ENCODE data around the gene TNFRSF14.
"Not testable (repeated sequence)": the region's sequence is repeated elsewhere in the genome, so short reads cannot be mapped to it uniquely, and the experiment has no call there.

TNFRSF14 gene

DNA sequence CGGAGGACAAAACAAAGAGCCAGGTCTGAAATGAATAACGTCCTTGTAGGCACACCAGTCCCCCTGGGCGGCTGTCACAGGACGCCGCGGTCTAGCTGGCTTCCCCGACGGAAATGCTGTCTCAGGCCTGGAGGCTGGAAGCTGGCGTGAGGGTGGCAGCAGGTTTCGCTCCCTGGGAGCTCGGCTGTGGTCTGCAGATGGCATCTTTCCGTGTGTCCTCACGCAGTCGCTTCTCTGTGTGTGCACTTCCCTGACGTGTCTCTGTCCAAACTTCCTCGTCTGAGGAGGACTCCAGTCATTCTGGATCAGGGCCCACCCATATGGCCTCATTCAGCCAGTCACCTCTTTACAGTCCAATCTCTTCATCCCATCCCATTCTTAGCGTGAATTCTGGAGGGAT lies 14.2 kb downstream of the TNFRSF14 start:
- DNase-seq, result no peak

DNA sequence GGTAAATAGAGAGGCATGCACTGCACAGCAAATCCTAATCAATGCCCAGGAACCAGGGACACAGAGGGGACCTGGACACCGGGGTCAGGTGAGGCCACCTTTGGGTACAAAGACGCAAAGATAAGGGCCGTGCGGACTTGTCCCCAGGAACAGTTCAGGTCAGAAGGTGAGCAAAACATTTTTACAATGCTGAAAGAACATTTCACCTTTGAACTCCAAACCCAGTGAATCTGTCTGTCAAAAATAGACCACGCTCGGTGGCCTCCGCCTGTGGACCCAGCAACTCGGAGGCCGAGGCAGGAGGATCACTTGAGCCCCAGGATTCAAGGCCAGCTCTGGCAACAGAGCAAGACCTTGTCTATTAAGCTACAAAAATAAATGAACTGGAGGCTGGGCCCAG lies 15.2 kb downstream of the TNFRSF14 start:
- no peak for DNase-seq

DNA sequence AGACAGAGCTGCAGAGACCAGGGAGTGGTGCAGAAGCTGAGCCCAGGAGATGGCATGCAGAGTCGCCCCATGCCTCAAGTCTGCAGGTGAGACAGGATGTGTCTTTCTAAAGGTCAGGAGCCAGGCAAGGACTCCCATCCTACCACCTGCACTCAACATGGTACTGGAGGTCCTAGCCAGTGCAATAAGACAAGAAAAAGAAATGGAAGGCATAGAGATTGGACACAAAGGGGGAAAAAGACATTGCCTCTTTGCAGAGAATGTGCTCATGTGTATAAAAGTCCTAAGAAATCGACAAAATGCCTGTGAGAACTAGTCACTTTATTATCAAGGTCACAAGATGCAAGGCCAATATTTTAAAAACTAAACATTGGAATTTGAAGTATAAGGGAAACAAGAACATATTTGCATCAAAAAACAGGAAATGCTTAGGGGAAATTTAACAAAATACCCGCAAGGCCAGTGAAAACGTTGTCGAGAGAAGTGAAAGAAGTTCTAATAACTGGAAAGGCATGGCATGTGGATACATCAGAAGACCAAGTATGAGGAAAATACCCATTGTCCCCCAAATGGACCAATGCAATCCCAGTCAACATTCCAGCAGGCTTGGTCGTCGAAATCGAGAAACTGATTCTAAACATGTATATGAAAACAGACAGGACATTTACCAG lies 17.2 kb downstream of the TNFRSF14 start:
- no peak for DNase-seq

DNA sequence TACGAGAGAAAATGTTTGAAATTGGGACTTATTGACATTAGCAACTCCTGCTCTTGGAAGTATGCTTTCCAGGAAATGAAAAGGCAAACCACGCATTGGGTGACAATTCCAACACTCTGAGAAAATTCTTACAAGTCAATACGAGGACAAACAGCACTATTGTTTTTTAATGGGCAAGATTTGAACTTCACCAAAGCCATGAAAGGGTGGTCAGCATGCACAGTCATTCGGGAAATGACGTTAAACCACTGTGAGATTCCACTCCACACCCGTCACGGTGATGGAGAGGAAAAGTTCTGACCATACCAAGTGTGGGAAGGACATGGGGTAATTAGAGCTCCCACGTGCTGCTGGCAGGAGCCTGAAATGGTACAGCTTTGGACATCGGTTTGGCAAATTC lies 18.2 kb downstream of the TNFRSF14 start:
- DNase-seq, result no peak

DNA sequence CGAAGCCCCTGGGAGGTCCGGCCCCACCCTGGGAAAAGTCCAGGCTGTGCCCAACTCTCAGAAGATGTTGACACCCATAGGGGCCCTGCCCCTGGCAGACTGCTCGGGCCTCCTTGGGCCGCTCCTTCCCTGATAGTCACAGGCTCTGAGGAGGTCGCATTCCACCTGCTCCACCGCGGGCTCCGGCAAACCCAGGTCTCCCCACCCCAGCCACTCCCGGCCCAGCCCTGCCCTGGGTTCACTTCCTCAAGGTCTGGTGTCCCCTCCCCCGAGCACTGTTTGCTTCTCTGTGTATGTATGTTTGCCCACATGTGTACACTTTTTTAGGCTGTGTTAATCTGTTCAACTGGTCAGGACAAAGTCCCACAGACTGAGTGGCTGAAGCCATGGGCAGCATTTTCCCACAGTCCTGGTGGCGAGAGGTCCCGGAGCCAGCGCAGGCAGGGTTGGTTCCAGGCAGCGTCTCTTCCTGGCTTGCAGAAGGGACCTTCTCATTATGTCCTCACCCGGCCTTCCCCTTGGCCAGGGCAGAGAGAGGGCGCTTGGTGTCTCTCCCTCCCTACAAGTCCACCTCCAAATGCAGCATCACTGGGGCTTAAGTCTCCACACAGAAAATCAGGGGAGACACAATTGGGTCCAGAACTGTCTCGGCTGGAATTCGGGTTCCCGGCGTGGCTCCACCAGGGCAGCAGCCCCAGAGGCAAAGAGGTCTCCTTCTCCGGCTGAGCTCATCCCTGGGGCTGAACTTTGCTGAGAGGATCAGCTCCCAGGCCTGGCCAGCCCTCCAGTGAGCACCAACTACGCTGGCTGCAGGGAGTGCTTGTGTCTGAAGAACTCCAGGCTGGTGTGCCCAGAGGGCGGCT lies 19.9 kb downstream of the TNFRSF14 start:
- DNase-seq, result no peak

DNA sequence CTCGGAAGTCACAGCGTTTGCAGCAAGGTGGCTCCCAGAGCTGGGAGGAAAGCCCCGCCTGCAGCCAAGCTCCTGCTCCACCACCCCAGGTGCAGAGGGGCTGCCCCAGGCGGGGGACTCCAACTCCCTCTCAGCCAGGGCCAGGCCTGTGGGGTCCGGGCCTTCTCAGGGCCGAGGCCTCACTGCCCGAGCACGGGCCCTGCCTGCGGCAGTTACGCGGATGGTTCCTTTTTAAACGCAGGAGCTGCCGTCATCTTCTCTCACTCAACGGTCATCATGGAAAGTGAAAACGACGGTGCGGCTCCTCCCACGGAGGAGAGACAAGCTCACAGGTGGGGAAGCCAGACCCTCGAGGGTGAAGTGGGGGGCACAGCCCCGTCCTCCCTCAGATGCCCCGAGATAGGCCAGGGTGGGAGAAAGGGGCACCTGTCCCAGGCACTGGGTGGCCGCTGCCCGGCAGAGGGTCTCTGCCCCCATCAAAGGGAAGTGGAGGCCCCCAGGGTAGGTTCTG lies 21.4 kb downstream of the TNFRSF14 start:
- DNase-seq, result not testable (repeated sequence)

DNA sequence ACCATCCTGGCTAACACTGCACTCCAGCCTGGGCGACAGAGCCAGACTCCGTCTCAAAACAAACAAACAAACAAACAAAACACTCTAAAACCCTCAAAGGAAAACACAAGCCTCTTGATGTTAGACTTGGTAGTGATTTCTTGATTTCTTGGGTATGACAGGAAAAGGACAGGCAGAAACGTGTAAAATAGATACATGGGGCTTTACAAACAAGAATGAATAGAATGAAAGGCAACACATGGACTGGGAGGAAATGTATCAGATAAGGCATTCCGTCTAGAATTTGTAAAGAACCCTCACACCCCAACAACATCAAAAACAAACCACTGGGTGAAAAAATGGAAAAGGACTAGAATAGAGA lies 22.6 kb downstream of the TNFRSF14 start:
- DNase-seq, result no peak

DNA sequence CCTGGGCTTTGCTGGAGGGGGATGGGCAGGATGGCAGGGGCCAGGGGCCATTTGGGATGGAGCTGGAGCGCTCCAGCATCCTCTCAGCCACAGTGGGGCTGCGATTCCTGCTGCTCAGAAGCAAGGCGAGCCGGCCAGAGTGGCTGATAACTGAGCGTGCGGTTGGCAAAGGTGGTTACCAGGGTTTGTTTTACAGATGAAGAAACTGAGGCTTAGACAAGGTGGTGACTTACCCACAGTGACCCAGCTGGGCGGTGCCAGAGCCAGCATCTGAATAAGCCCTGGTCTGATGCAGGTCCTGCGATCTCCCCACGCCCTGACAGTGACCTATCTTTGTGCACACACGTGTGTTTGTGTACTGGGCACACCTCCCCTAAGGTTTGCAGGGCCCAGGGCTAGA lies 24.5 kb downstream of the TNFRSF14 start:
- no peak for DNase-seq

DNA sequence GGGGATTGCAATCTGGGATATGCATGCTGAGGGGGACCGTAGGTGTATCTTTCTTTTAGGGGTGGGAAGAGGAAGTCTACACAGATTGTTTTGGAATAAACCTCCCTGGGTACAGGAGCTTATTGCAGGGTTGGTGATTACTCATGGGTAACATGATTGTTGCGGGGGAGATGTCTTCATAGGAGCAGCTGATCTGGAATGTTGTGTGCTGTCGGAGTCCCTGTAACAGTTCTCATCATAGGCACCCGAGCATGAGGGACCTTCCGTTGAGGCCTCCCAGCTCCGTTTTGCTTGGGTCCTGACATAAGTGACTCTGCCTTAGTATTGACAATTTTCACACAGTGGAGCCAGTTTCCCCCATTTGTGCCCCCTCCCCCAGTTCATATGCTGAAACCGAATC lies 26.2 kb downstream of the TNFRSF14 start:
- no peak for DNase-seq

DNA sequence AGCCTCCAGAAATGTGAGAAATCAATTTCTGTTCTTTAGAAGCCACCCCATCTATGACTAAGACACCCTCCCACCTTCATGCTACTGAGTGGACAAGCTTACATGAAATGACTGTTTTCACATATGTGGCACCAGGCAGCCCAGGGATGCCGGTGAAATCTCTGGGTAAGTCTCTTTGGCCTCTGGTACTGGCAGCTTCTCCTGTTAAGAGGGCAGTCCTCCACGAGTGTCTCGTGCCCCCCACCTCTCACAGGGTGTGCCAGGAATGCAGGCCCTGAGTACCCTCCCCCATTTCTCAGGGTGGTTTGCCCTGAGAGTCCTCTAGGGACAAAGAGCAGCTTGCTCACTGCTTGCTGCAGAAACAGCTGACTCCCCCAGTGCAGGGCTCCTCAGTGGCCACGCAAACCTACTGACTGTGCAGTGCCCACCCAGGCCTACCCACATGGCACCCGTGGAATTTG lies 27.2 kb downstream of the TNFRSF14 start:
- DNase-seq, result no peak

DNA sequence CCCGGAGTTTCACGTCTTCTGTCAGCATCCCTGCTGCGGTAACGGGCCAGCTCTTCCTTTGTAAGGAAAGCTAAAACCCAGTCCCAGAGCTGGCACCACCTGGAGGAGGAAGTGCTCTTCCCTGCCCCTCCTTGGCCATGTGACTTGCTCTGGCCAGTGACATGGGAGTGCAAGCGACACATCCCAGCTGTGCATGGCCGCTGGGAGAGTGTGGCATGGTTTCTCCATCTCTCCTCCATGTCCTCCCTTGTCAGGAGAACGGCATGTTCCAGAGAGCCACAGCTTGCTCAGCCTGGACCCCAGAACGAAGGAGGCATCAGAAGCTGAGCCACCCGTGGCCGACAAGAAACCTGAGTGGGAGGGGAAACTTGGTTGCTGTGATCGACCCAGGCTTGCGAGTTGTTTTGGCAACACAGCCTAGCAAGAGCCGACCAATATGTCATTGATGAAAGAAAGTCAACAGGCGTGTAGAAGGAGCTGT lies 27.7 kb downstream of the TNFRSF14 start:
- DNase-seq, result no peak

DNA sequence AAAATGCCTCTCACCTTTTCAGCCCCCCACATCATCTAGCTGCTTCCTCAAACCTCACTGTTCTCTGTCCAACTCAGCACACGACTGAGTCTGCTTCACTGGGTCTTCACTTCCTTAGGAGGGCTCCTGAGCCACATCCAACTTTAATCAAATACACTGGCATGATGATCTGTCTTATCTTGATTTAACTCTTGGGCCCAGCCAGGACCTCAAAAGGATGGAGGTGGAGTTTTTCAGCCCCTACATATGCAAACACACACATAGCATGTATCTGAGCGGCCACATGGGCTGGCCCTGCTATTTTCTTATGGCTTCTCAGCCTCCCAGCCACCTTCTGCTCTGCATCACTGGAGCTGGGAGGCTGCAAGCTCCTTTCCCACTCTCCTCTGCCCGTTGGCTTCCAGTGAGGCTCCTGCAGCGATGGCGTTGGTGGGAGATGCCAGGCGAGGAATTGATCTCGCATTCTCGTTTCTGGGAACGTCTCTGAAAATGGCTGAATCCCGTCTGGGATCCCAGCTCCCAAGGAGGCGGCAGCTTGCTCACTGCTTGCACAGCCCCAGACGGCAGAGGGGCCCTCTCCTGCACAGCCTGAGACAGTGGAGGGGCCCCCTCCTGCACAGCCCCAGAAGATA lies 28.6 kb downstream of the TNFRSF14 start:
- no peak for DNase-seq

DNA sequence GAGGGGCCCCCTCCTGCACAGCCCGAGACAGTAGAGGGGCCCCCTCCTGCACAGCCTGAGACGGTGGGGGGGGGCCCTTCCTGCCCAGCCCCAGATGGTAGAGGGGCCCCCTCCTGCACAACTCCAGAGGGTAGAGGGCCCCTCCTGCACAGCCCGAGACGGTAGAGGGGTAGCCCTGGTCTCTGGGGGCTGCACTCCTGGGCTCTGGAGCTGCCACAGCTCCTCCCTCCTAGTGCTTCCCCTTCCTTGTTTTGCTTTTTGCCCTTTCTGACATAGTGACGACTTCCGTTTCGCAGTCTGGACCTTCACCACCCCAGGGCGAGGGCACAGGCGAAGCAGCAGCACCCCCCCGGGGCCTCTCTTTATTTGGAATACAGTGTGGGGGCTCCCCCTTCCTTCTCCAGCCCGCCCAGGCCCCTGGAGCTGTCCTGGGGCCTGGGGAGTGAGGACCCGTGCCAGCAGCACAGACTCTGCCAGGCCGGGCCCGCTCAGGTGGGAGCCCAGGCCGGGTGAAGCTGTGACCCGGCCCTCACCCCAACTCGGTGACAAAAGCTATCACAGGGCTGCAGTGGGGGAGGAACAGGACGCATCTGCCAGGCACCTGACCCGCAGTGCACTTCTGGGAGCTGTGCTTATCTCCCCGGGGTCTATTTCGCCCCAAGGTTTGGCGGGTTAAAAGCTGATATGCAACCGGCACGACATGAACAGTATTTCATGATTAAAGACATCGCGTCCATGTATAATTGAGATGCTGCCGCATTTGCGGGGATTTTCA lies 29.3 kb downstream of the TNFRSF14 start:
- no peak for DNase-seq

DNA sequence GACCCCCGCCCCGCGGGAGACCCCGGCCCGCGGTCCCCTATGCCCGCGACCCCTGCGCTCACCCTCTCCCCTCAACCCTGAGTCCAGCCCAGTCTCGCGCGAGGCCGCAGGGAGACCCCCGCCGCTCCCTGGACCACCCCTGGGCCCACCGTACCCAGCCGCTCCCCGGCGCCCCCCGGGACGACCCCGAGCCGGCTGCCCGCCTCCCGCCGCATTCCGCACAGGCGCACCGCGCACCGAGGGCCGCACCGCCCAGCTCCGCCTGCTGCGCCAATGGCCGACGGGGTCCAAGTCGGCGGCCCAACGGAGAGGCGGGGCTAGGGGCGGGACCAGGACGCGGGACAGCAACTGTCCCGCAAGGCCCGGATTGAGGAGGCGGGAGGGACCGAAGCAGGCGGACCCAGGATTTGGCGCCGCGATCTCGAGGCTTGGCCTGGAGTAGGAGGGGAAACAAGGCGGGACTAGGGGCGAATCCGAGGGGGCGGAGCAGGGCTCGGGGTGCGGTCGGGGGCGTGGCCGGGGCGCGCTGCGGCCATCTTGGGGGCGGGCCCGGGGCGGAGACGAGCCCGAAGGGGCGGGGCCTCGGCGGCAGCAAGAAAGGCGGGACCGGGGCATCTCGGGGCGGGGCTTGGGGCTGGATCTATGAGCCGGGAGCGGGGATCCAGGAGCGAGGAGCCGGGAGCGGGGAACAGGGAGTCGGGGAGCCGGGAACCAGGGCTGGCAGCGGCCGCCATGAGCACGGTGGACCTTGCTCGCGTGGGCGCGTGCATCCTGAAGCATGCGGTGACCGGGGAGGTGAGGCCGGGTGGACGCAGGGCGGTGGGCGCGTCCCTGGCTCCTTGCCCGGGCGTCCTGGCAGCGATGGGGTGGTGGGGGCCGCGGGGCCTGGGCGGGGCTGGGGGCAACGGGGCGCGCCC lies 30.2 kb downstream of the TNFRSF14 start, which contains the start of gene PRXL2B:
PRXL2B (plus strand) TSS at position 624 of the 917 bp plus-strand sequence; CDS start at position 733, 109 bp downstream.
- DNase-seq, result peak; percentile 84

DNA sequence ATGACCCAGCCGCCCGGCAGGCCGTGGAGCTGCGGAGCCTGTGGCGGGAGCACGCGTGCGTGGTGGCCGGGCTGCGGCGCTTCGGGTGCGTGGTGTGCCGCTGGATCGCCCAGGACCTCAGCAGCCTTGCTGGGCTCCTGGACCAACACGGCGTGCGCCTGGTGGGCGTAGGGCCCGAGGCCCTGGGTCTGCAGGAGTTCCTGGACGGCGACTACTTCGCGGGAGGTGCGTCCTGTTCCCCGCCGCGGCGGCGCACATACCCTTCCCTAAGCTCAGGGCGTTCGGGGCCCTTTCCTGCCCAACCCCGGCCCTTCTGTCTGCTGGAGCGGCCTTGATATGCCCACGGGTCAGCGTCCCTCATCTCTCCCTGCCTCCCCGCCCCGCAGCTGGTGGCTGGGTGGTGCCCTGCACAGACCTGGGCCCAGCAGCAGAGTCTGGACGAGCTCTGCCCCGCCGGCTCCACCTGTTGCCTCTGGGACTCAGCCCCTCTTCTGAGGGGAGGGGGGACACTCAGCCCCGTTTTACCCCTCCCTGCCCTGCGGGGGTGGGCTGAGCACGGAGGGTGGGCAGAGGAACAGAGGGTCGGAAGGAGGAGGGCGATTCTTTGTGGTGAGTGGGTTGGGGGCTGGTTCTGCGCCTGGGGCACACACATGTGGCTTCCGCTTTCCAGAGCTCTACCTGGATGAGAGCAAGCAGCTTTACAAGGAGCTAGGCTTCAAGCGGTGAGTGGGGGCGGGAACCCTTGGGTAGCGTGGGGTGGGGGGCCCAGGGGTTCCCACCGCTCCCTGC lies 31.1 kb downstream of the TNFRSF14 start:
- DNase-seq, result no peak

DNA sequence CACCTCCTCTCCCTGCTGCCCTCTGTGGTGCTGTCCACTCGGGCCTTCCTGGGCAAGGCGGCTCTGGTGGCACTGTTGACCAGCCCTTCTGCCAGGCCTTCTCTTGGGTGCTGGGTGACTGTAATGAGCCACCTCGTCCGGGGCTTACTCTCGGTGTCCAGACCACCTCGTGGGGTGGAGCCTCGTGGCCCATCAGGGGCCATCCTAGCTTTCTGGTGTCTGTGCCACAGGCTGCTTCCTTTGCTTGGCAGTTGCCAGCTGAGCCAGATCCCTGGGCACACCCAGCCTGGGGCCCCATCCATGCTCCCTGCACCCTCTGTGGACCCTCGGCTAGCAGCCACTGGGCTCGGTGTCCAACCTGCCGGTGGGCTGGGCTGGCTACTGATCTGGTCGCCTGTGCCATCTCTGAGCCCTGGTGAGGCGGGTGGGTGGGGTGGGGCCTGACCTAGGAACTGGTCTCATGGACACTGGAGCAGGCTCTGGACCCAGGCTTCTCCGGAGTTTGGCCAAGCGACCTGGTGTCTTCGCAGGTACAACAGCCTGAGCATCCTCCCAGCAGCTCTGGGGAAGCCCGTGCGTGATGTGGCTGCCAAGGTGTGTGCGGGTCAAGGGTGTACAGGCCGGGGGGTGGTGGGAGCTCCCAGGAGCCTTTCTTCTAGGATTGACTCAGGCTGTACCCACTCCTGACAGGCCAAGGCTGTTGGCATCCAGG lies 31.8 kb downstream of the TNFRSF14 start:
- DNase-seq, result no peak

DNA sequence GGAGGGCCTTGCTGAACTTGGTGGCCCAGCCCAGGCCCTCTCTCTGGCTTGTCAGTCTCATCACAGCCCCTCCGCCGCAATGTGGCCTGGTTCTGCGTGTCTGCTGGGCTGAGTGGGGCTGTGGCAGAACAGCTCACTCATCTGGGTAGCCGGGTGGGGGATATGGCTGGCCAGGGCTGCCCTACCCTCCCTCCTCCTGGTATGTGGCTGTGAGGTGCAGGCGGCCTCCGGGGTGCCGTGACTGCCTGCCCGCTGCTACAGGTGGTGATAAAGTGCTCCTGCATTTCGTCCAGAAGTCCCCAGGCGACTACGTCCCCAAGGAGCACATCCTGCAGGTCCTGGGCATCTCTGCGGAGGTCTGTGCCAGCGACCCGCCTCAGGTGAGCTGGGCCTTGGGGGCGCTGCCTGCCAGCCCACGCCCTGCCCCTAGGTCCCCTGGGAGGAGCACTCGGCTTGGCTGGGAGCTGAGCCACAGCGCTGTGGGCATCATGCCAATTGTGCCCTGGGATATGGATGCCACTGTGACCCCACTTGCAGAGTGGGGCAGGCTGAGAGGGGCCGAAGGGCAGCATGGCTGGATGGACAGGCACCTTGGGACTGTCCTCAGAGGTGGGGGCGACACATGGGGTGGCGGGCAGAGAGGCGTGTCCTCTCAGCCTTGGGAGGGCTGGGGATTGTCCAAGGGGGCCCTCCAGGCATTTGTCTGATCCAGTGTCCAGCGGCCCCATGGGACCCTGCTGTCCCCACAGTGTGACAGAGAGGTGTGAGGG lies 32.7 kb downstream of the TNFRSF14 start:
- DNase-seq, result no peak

DNA sequence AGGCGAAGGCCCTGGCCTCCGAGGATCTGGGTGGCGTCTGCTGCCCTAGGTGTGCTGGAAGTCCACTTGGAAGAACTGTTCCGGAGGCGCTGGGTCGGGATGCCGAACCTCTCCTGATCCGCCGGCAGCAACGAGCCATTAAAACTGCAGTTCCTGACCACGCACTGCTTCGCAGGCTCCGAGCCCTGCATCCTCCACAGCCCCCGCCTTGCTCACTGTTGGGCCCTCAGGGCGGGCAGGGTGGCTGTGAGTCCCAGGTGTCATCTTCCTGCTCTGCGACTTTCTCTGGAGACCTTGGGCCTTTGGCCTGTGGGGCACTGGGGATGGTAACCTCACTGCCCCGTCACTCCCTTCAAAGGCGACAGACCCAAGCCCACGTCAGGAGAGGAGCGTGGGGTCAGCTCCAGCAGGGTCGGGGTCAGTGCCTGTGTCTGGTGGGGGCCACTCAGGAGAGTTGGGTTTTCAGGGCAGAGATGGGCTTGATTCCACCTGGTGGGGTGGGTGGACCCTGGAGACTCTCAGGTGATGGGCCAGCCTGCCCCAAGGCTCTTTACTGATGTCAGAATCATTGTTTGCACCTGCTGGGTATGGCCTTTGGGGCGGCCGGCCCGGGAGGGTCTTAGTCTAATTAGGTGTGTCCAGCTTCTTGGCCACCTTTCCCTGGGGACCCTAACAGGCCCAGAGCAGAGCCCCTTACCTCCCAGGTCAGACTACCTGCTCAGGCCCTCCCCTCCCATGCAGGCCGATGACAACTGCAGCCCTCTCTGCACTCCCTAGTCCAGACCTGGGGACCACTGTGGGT lies 33.5 kb downstream of the TNFRSF14 start:
- DNase-seq, result no peak
